CD14-positive monocyte (primary cell): ENCODE measurements around the gene CST3. TPM values are rescaled to one million over a fixed set of nuclear protein-coding genes. Genes with fewer than 3 reads are reported as not detected.

Experiments used
- DNase-seq, 3 donors: peaks; one replicate each; pipeline ENCODE4 v3.0.0-alpha.2; 2011 to 2022
- H2AFZ ChIP-seq: 2 replicates; pipeline ENCODE4 v1.6.0; 2012; ENCODE audit warnings: mild to moderate bottlenecking, low read depth, low read length, inconsistent platforms; ENCODE audit not compliant: insufficient read depth, poor library complexity, severe bottlenecking
- H3K27ac ChIP-seq, 2 donors: 1 replicate in 1 of 2; 2 replicates in 1 of 2; pipeline ENCODE4 v1.5.1; 2012 to 2013; ENCODE audit warnings: low read length in 2 of 2, control low read depth in 1 of 2, inconsistent platforms in 1 of 2, low read depth in 1 of 2, mild to moderate bottlenecking in 1 of 2
- H3K27me3 ChIP-seq, 2 donors: one replicate each; pipeline versions ENCODE4 v1.6.0 to v1.6.1; 2011 to 2013; ENCODE audit warnings: low read length in 2 of 2; ENCODE audit not compliant: control insufficient read depth in 2 of 2, insufficient read depth in 2 of 2
- H3K36me3 ChIP-seq, 2 donors: replicated peaks in 1 of 2; 1 replicate in 1 of 2; 2 replicates in 1 of 2; pipeline versions ENCODE4 v1.5.1 to v1.6.1; 2012 to 2013; ENCODE audit warnings: low read length in 2 of 2, control low read depth in 1 of 2, inconsistent platforms in 1 of 2, mild to moderate bottlenecking in 1 of 2; ENCODE audit not compliant: insufficient read depth in 2 of 2, control insufficient read depth in 1 of 2
- H3K4me1 ChIP-seq, 2 donors: 1 replicate in 1 of 2; 2 replicates in 1 of 2; pipeline versions ENCODE4 v1.5.1 to v1.6.1; 2012 to 2013; ENCODE audit warnings: low read length in 2 of 2, control low read depth in 1 of 2, inconsistent platforms in 1 of 2, mild to moderate bottlenecking in 1 of 2, moderate library complexity in 1 of 2; ENCODE audit not compliant: insufficient read depth in 2 of 2, control insufficient read depth in 1 of 2
- H3K4me2 ChIP-seq: replicated peaks from 2 replicates; pipeline ENCODE3; 2012; ENCODE audit warnings: low read length, moderate library complexity, mild to moderate bottlenecking; ENCODE audit not compliant: poor library complexity, severe bottlenecking; ENCODE audit errors: extremely low read depth
- H3K4me3 ChIP-seq, 3 experiments: fragments of 200-600 bp in 1 of 3; sonication (generic) in 1 of 3; replicated peaks in 1 of 3; 1 replicate in 2 of 3; 2 replicates in 1 of 3; pipeline ENCODE4 v1.5.1; 2011 to 2013; ENCODE audit warnings: low read length in 3 of 3, mild to moderate bottlenecking in 3 of 3, control low read depth in 2 of 3, low read depth in 2 of 3, inconsistent platforms in 1 of 3, moderate library complexity in 1 of 3
- H3K79me2 ChIP-seq: 2 replicates; pipeline ENCODE4 v1.6.0; 2012; ENCODE audit warnings: mild to moderate bottlenecking, control low read depth, inconsistent platforms, low read length, moderate library complexity; ENCODE audit not compliant: insufficient read depth
- H3K9ac ChIP-seq: 2 replicates; pipeline ENCODE4 v1.6.0; 2017; ENCODE audit warnings: low read length, mild to moderate bottlenecking; ENCODE audit not compliant: insufficient read depth, poor library complexity, severe bottlenecking
- H3K9me3 ChIP-seq, 2 donors: replicated peaks in 1 of 2; 1 replicate in 1 of 2; 2 replicates in 1 of 2; pipeline versions ENCODE4 v1.5.1 to v1.6.1; 2012 to 2013; ENCODE audit warnings: low read length in 2 of 2, control low read depth in 1 of 2; ENCODE audit not compliant: control insufficient read depth in 1 of 2, insufficient read depth in 1 of 2
- H4K20me1 ChIP-seq: 2 replicates; pipeline ENCODE4 v1.6.0; 2012; ENCODE audit warnings: mild to moderate bottlenecking, low read length, control low read depth, moderate library complexity; ENCODE audit not compliant: insufficient read depth
- H3K27ac Mint-ChIP-seq, 7 donors: one replicate each; pipeline ENCODE4 v1.8.0; 2020; ENCODE audit warnings: mild to moderate bottlenecking in 7 of 7, mixed read lengths in 7 of 7, moderate library complexity in 6 of 7, inconsistent platforms in 2 of 7
- H3K27me3 Mint-ChIP-seq, 3 donors: one replicate each; pipeline ENCODE4 v1.8.0; 2021 to 2022; ENCODE audit warnings: low read depth in 3 of 3, mild to moderate bottlenecking in 3 of 3, mixed read lengths in 3 of 3, moderate library complexity in 3 of 3, inconsistent platforms in 1 of 3
- H3K36me3 Mint-ChIP-seq, 2 donors: one replicate each; pipeline ENCODE4 v1.8.0; 2020; ENCODE audit warnings: mixed read lengths in 2 of 2, inconsistent platforms in 1 of 2, mild to moderate bottlenecking in 1 of 2
- H3K4me1 Mint-ChIP-seq: one replicate; pipeline ENCODE4 v1.8.0; 2020; ENCODE audit warnings: mild to moderate bottlenecking, mixed read lengths
- H3K4me3 Mint-ChIP-seq, 2 donors: one replicate each; pipeline ENCODE4 v1.8.0; 2020; ENCODE audit warnings: mild to moderate bottlenecking in 2 of 2, mixed read lengths in 2 of 2, moderate library complexity in 1 of 2
- H3K9me3 Mint-ChIP-seq, 7 donors: one replicate each; pipeline ENCODE4 v1.8.0; 2020 to 2022; ENCODE audit warnings: mixed read lengths in 7 of 7, mild to moderate bottlenecking in 6 of 7, moderate library complexity in 6 of 7, inconsistent platforms in 2 of 7
- WGBS: methylation state at CpG from one replicate; pipeline ENCODE4 v1.1.5; 2013; ENCODE audit warnings: missing lambda C conversion rate; ENCODE audit not compliant: insufficient coverage; 5-methylcytosine and 5-hydroxymethylcytosine counted together
- intact Hi-C, 2 donors: fragments of 100-400 bp; cut with micrococcal nuclease; formaldehyde crosslinking; loops; one replicate each; pipeline versions ENCODE4 v1.15.0 to v1.15.1; 2023
- polyA plus RNA-seq, 3 donors: library from polyadenylated mRNA; depleted of rRNA in 1 of 3; unstranded in 2 of 3; stranded (reverse) in 1 of 3; fragments of 300-500 nt in 2 of 3; fragments of >200 nt in 1 of 3; fragmentation: Illumina TruSeq in 2 of 3; gene quantifications; 1 replicate in 2 of 3; 2 replicates in 1 of 3; pipeline ENCODE4 v1.2.3, GENCODE V29; 2012 to 2021
- TF ChIP-seq, protein P1 (sequence below): fragments of 200-600 bp; IDR thresholded peaks from one replicate; pipeline ENCODE4 v1.8.0; 2022; ENCODE audit warnings: antibody characterized with exemption, mild to moderate bottlenecking

CST3 gene
- polyA plus RNA-seq, 3 donors, result 1,459 to 3,222 (median 2,657) TPM

DNA sequence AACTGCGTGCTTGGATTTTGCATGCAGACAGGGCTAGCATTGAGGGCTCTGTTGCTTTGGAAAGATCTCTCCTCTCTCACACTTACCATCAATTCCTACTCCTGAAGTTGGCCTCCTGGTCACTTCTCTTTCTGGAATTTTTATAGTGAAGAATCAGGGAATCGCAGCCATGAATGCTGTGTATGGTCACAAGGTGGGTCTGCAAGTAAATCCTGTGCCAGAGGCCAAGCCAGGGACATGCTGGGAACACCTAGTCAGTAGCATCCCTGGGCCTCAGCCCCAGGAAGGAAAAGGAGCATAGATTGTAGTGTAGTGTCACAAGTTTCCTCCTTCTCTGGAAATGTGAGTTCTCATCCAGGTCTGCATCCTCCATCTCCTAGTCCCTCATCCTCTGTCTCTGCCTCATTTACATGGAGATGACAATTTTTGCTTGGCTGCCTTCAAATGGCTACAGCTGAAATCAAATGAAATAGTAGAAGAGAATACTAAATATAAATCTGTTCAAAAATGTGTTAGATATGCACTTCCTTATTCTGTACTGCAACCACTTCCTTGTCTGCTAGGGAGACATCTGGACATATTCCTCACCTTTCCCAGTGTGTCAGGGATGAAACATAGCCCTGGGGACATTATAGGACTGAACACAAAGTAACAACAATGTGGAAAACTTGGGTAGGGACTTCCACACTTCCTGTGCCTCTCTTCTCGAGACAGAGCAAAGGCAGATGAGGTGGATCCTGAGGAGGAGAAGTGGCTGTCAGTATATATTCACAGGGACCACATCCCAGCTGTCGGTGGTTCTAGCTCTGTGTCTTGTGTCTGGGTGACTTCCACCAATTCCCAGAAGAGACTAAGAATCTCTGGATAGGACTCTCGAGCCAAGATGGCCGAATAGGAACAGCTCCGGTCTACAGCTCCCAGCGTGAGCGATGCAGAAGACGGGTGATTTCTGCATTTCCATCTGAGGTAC, 49.0 kb downstream of the CST3 start:
- Histone ChIP-seq H3K27ac (no peak overlapping the region), H4K20me1 (no peaks in the 10 kb centered on the region), H3K79me2 (no peaks in the 10 kb centered on the region), H3K9me3 (no peaks in the 10 kb centered on the region), H3K27me3 (no peaks in the 10 kb centered on the region), H2AFZ (peak overlapping the region; percentile 19), H3K4me2 (no peak overlapping the region), H3K36me3 (no peaks in the 10 kb centered on the region), H3K9ac (no peak overlapping the region), H3K4me3 (no peak overlapping the region), H3K4me1 (peaks cover 0 to 4% of the 10 kb centered on the region in 2 donors)
- no peaks in the 10 kb centered on the region for H3K36me3 Mint-ChIP-seq
- no peak for DNase-seq
- no peak overlapping the region for H3K4me3 Mint-ChIP-seq
- H3K27ac Mint-ChIP-seq, result peak overlapping the region in 4 of 7 donors; percentile 19 to 76 (median 52)
- intact Hi-C loops, result no loop called here
- peaks cover 3 to 11% (median 11%) of the 10 kb centered on the region in 3 donors for H3K27me3 Mint-ChIP-seq
- peaks cover 9% of the 10 kb centered on the region for H3K4me1 Mint-ChIP-seq
- TF ChIP-seq, protein P1, sequence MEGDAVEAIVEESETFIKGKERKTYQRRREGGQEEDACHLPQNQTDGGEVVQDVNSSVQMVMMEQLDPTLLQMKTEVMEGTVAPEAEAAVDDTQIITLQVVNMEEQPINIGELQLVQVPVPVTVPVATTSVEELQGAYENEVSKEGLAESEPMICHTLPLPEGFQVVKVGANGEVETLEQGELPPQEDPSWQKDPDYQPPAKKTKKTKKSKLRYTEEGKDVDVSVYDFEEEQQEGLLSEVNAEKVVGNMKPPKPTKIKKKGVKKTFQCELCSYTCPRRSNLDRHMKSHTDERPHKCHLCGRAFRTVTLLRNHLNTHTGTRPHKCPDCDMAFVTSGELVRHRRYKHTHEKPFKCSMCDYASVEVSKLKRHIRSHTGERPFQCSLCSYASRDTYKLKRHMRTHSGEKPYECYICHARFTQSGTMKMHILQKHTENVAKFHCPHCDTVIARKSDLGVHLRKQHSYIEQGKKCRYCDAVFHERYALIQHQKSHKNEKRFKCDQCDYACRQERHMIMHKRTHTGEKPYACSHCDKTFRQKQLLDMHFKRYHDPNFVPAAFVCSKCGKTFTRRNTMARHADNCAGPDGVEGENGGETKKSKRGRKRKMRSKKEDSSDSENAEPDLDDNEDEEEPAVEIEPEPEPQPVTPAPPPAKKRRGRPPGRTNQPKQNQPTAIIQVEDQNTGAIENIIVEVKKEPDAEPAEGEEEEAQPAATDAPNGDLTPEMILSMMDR, result no peak
- WGBS, result 100% methylated on average over 1 of the region's 10 CpGs
- peaks cover 0 to 1% (median 0%) of the 10 kb centered on the region in 7 donors for H3K9me3 Mint-ChIP-seq

GRCh38 chr20:23587631-23588030, 50.1 kb downstream of the CST3 start:
- Mint-ChIP-seq H3K27ac (no peak overlapping the region), H3K36me3 (no peaks in the 10 kb centered on the region), H3K4me1 (peaks cover 9% of the 10 kb centered on the region), H3K4me3 (no peak overlapping the region), H3K27me3 (peaks cover 3 to 11% (median 11%) of the 10 kb centered on the region in 3 donors), H3K9me3 (peaks cover 0 to 1% (median 0%) of the 10 kb centered on the region in 7 donors)
- no peaks in the 10 kb centered on the region for H3K36me3 ChIP-seq
- no peak overlapping the region for H3K27ac ChIP-seq
- DNase-seq, result no peak
- no peak overlapping the region for H3K9ac ChIP-seq
- H3K4me2 ChIP-seq, result no peak overlapping the region
- peaks cover 0 to 4% of the 10 kb centered on the region in 2 donors for H3K4me1 ChIP-seq
- no peak overlapping the region for H3K4me3 ChIP-seq
- no peaks in the 10 kb centered on the region for H3K9me3 ChIP-seq
- no peaks in the 10 kb centered on the region for H3K27me3 ChIP-seq
- H3K79me2 ChIP-seq, result no peaks in the 10 kb centered on the region
- H4K20me1 ChIP-seq, result no peaks in the 10 kb centered on the region
- no peak overlapping the region for H2AFZ ChIP-seq
- whole genome bisulfite sequencing, result 90% methylated on average over 7 of the region's 7 CpGs
- intact Hi-C loops, result no loop called here
- TF ChIP-seq, protein P1, result no peak
